HG02885 (cell line): ENCODE measurements around the gene VEPH1.

Source experiments
- ATAC-seq: cut with Tn5 transposase; IDR thresholded peaks from one replicate; pipeline ENCODE4 v1.9.1; 2021; ENCODE audit warnings: mild to moderate bottlenecking; ENCODE audit not compliant: unreplicated experiment, poor library complexity

The VEPH1 gene

GRCh38 chr3:157502916-157503595 is at the start of gene VEPH1:
Gene VEPH1, minus strand, starts transcription at chr3:157503416. Its CDS starts 8,067 bp downstream, at chr3:157495349.
- ATAC-seq: no peak

GRCh38 chr3:157551961-157552360 is 48.7 kb upstream of the VEPH1 start:
- no peak for ATAC-seq

GRCh38 chr3:157549498-157549897 is 46.3 kb upstream of the VEPH1 start:
- ATAC-seq: no peak

GRCh38 chr3:157544501-157545130 is 41.4 kb upstream of the VEPH1 start:
- no peak for ATAC-seq

- no peak for ATAC-seq
These were observed 40.4 kb upstream of the VEPH1 start for GRCh38 chr3:157543501-157544035.

- ATAC-seq: no peak
These were observed 39.7 kb upstream of the VEPH1 start for GRCh38 chr3:157542711-157543500.

- ATAC-seq: no peak
These were observed 38.5 kb upstream of the VEPH1 start for GRCh38 chr3:157541506-157542236.

- ATAC-seq: no peak
These were observed 37.4 kb upstream of the VEPH1 start for GRCh38 chr3:157540656-157541055.

GRCh38 chr3:157535667-157536066 is 32.5 kb upstream of the VEPH1 start:
- no peak for ATAC-seq

GRCh38 chr3:157534725-157535161 is 31.5 kb upstream of the VEPH1 start:
- ATAC-seq: no peak

GRCh38 chr3:157533298-157534070 is 30.3 kb upstream of the VEPH1 start:
- no peak for ATAC-seq

GRCh38 chr3:157532529-157533297 is 29.5 kb upstream of the VEPH1 start:
- ATAC-seq: peak; percentile 90

- no peak for ATAC-seq
These were observed 28.6 kb upstream of the VEPH1 start for GRCh38 chr3:157531771-157532170.

- ATAC-seq: no peak
These were observed 28.1 kb upstream of the VEPH1 start for GRCh38 chr3:157531301-157531660.

GRCh38 chr3:157530637-157531300 is 27.6 kb upstream of the VEPH1 start:
- no peak for ATAC-seq

- ATAC-seq: no peak
These were observed 26.5 kb upstream of the VEPH1 start for GRCh38 chr3:157529751-157530150.

- no peak for ATAC-seq
These were observed 25.9 kb upstream of the VEPH1 start for GRCh38 chr3:157529085-157529484.

- no peak for ATAC-seq
These were observed 24.1 kb upstream of the VEPH1 start for GRCh38 chr3:157527131-157527881.
